Mesendoderm (in vitro differentiated cells): Measurements from ENCODE around the gene TMEM203.
A peak's percentile ranks its signal among the peaks of the same experiment; 100 is the strongest.

Source experiments
- DNase-seq: peaks from one replicate; pipeline ENCODE4 v3.0.0; 2013
- H2AK5ac ChIP-seq: 2 replicates; pipeline ENCODE4 v1.6.1; 2013; ENCODE audit warnings: low read length, inconsistent platforms
- H2BK120ac ChIP-seq: 2 replicates; pipeline ENCODE4 v1.6.1; 2013; ENCODE audit warnings: low read depth, mild to moderate bottlenecking, low read length, moderate library complexity, mixed read lengths
- H2BK15ac ChIP-seq: replicated peaks from 2 replicates; pipeline ENCODE4 v1.6.1; 2013; ENCODE audit warnings: low read depth, mild to moderate bottlenecking, moderate library complexity
- H2BK5ac ChIP-seq: 2 replicates; pipeline ENCODE4 v1.6.1; 2013; ENCODE audit warnings: low read length, inconsistent platforms
- H3K18ac ChIP-seq: 2 replicates; pipeline ENCODE4 v1.6.1; 2013; ENCODE audit warnings: mild to moderate bottlenecking, low read length, mixed read lengths
- H3K23ac ChIP-seq: one replicate; pipeline ENCODE4 v1.6.1; 2013; ENCODE audit warnings: low read length
- H3K27ac ChIP-seq: 2 replicates; pipeline ENCODE4 v1.5.1; 2013; ENCODE audit warnings: low read depth, mild to moderate bottlenecking, inconsistent platforms, low read length, moderate library complexity
- H3K27me3 ChIP-seq: 2 replicates; pipeline ENCODE4 v1.6.1; 2013; ENCODE audit warnings: low read length, control low read depth, mild to moderate bottlenecking, inconsistent platforms; ENCODE audit not compliant: insufficient read depth, poor library complexity
- H3K36me3 ChIP-seq: 2 replicates; pipeline ENCODE4 v1.6.1; 2013; ENCODE audit warnings: low read length, inconsistent platforms; ENCODE audit not compliant: control insufficient read depth, insufficient read depth
- H3K4ac ChIP-seq: one replicate; pipeline ENCODE4 v1.6.1; 2013; ENCODE audit warnings: low read depth, mild to moderate bottlenecking, low read length, moderate library complexity
- H3K4me1 ChIP-seq: 2 replicates; pipeline ENCODE4 v1.6.1; 2013; ENCODE audit warnings: low read depth, low read length, inconsistent platforms; ENCODE audit not compliant: control insufficient read depth
- H3K4me2 ChIP-seq: 2 replicates; pipeline ENCODE4 v1.6.1; 2013; ENCODE audit warnings: low read length
- H3K4me3 ChIP-seq: 2 replicates; pipeline ENCODE4 v1.5.1; 2013; ENCODE audit warnings: mild to moderate bottlenecking, low read length
- H3K56ac ChIP-seq: one replicate; pipeline ENCODE4 v1.6.1; 2013; ENCODE audit warnings: low read length
- H3K79me1 ChIP-seq: 2 replicates; pipeline ENCODE4 v1.6.1; 2013; ENCODE audit warnings: low read length, inconsistent platforms
- H3K79me2 ChIP-seq: 2 replicates; pipeline ENCODE4 v1.6.1; 2013; ENCODE audit warnings: mild to moderate bottlenecking, low read length; ENCODE audit not compliant: control insufficient read depth, insufficient read depth
- H3K9ac ChIP-seq: 2 replicates; pipeline ENCODE4 v1.6.1; 2013; ENCODE audit warnings: low read length, inconsistent platforms
- H4K5ac ChIP-seq: one replicate; pipeline ENCODE4 v1.6.1; 2013; ENCODE audit warnings: low read length
- H4K8ac ChIP-seq: one replicate; pipeline ENCODE4 v1.6.1; 2013; ENCODE audit warnings: low read depth, mild to moderate bottlenecking, control low read depth, low read length, moderate library complexity
- WGBS: extraction: QIAGEN DNeasy Blood & Tissue Kit; methylation state at CpG from one replicate; pipeline ENCODE4 v1.1.7; 2013; ENCODE audit warnings: low lambda C conversion rate, missing lambda C conversion rate; ENCODE audit not compliant: insufficient coverage; ENCODE audit errors: extremely low coverage; 5-methylcytosine and 5-hydroxymethylcytosine counted together

TMEM203 gene

GRCh38 chr9:137227054-137227852 lies 21.8 kb upstream of the TMEM203 start, which contains the start of gene RNF224:
TSS of gene RNF224 (plus strand) at chr9:137227502. CDS start at chr9:137228336, 834 bp downstream.
- Histone ChIP-seq H4K5ac (no peak within 1 kb of the TSS), H3K4me3 (no peak within 1 kb of the TSS), H3K4me2 (no peak within 1 kb of the TSS), H3K36me3 (no peaks in the 10 kb centered on the region), H3K27ac (no peak within 1 kb of the TSS), H2BK15ac (no peak within 1 kb of the TSS), H3K79me2 (no peaks in the 10 kb centered on the region), H3K9ac (no peak within 1 kb of the TSS), H3K23ac (no peak within 1 kb of the TSS), H3K27me3 (peaks cover under 1% of the 10 kb centered on the region), H3K18ac (no peak within 1 kb of the TSS), H3K4me1 (no peaks in the 10 kb centered on the region), H4K8ac (no peak within 1 kb of the TSS), H3K4ac (no peak within 1 kb of the TSS), H3K79me1 (no peaks in the 10 kb centered on the region), H2BK5ac (no peak within 1 kb of the TSS), H2BK120ac (no peak within 1 kb of the TSS), H2AK5ac (no peak within 1 kb of the TSS), H3K56ac (peak within 1 kb of the TSS; percentile 37)
- WGBS, result no CpG with 5 or more reads among the region's 25 CpGs
- DNase-seq, result peak; percentile 85

- Histone ChIP-seq H3K27ac (no peak overlapping the region), H3K4me1 (no peaks in the 10 kb centered on the region)
Observed at GRCh38 chr9:137226338-137227053, 21.0 kb upstream of the TMEM203 start.

GRCh38 chr9:137225699-137226331 lies 20.4 kb upstream of the TMEM203 start:
- Histone ChIP-seq H3K79me2 (no peaks in the 10 kb centered on the region), H3K23ac (no peak overlapping the region), H3K9ac (no peak overlapping the region), H3K4me2 (no peak overlapping the region), H4K5ac (no peak overlapping the region), H3K4ac (no peak overlapping the region), H2AK5ac (no peak overlapping the region), H3K79me1 (no peaks in the 10 kb centered on the region), H3K56ac (no peak overlapping the region), H2BK5ac (no peak overlapping the region), H3K27ac (no peak overlapping the region), H2BK15ac (no peak overlapping the region), H3K4me3 (no peak overlapping the region), H3K4me1 (no peaks in the 10 kb centered on the region), H3K18ac (no peak overlapping the region), H4K8ac (no peak overlapping the region), H3K36me3 (no peaks in the 10 kb centered on the region), H3K27me3 (peaks cover 2% of the 10 kb centered on the region), H2BK120ac (no peak overlapping the region)
- WGBS, result no CpG with 5 or more reads among the region's 21 CpGs
- DNase-seq, result no peak

More at GRCh38 chr9:137226338-137227053, 21.0 kb upstream of the TMEM203 start:
- no peaks in the 10 kb centered on the region for H3K79me1 ChIP-seq
- no peak overlapping the region for H3K23ac ChIP-seq
- no peak overlapping the region for H3K56ac ChIP-seq
- no peak overlapping the region for H2AK5ac ChIP-seq
- H2BK5ac ChIP-seq, result no peak overlapping the region
- no peak overlapping the region for H3K18ac ChIP-seq
- H3K4me3 ChIP-seq, result no peak overlapping the region
- peaks cover 2% of the 10 kb centered on the region for H3K27me3 ChIP-seq
- H3K36me3 ChIP-seq, result no peaks in the 10 kb centered on the region
- H3K4me2 ChIP-seq, result no peak overlapping the region
- no peak overlapping the region for H3K9ac ChIP-seq
- DNase-seq, result no peak
- no peak overlapping the region for H4K5ac ChIP-seq
- H2BK120ac ChIP-seq, result no peak overlapping the region
- H3K79me2 ChIP-seq, result no peaks in the 10 kb centered on the region
- no peak overlapping the region for H3K4ac ChIP-seq
- WGBS, result no CpG with 5 or more reads among the region's 18 CpGs
- H4K8ac ChIP-seq, result no peak overlapping the region
- H2BK15ac ChIP-seq, result no peak overlapping the region

GRCh38 chr9:137224830-137225694 lies 19.6 kb upstream of the TMEM203 start, which contains the start of gene CYSRT1:
TSS of gene CYSRT1 (plus strand) at chr9:137225174. CDS start at chr9:137225622, 448 bp downstream.
- Histone ChIP-seq H2BK120ac (no peak within 1 kb of the TSS), H2BK5ac (no peak within 1 kb of the TSS), H3K18ac (no peak within 1 kb of the TSS), H2AK5ac (no peak within 1 kb of the TSS), H3K9ac (peak within 1 kb of the TSS; percentile 91), H3K27ac (no peak within 1 kb of the TSS), H3K79me1 (no peaks in the 10 kb centered on the region), H3K27me3 (peaks cover 2% of the 10 kb centered on the region), H3K4me3 (no peak within 1 kb of the TSS), H3K4me2 (no peak within 1 kb of the TSS), H2BK15ac (no peak within 1 kb of the TSS), H3K36me3 (no peaks in the 10 kb centered on the region), H3K4me1 (no peaks in the 10 kb centered on the region), H4K5ac (no peak within 1 kb of the TSS), H3K4ac (peak within 1 kb of the TSS; percentile 76), H3K23ac (no peak within 1 kb of the TSS), H3K56ac (peak within 1 kb of the TSS; percentile 92), H3K79me2 (no peaks in the 10 kb centered on the region), H4K8ac (peak within 1 kb of the TSS; percentile 43)
- no peak for DNase-seq
- WGBS, result no CpG with 5 or more reads among the region's 23 CpGs
